ENCODE data around the gene RNF214. TPM values are rescaled to one million over a fixed set of nuclear protein-coding genes. Genes with fewer than 3 reads are reported as not detected.
A peak's percentile ranks its signal among the peaks of the same experiment; 100 is the strongest.

The RNF214 gene
- total RNA-seq, 1 donor from 2014 or later = 17.3 TPM

DNA sequence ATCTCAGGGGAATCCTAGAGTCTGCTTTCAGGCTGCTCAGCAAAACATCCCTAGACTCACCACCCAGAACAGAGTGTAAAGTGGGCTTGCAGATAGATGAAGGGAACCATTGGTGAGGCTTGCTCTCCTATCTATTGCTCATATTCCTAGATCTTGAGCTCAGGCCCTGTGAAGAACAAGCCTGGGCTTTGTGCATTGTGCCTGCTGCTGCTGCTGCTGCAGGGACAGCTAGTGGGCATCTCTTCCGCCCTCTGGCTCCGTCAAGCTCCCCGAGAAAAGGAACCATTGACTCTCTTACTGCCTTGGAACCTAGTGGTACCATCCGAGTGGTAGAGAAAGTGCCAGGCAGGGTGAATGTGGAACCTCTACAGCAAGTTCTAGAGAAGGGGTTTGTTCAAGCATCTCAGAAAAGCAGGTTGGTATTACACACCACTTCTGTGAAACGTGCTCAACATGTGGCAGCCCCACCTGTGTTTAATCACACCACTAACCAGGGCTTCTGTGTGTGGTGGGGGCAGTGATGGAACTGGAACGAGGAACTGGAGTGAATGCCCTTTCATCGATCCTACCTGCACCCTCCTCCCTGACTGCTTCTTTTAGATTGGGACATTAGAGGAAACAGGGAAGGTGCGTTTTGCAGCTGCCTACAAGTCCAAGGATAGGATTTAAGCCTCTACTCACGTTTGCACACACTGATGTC, 63.1 kb downstream of the RNF214 start:
- ATAC-seq = no peak
- no peak for DNase-seq (ENCODE audit: missing footprints)
- intact Hi-C loops (cut with DNase I) = no loop called here

GRCh38 chr11:117296881-117297280, 64.4 kb downstream of the RNF214 start:
- ATAC-seq (no peak), DNase-seq (ENCODE audit: missing footprints) (no peak)
- intact Hi-C loops (cut with DNase I) = no loop called here

DNA sequence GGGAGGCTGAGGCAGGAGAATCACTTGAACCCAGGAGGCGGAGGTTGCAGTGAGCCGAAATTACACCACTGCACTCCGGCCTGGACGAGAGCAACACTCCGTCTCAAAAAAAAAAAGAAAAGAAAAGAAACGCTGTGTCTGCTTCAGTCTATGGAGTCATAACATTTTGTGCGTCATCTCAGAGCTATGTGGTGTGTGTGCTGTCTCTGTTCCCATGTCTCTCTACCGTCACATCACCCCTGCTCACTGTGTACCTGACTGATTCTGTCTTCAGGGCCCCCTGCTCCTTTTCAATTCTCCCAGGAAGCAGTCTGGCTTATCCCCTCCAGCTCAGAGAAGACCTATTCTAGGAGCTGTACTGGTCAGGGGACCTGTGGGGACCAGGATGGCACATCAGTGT, 65.7 kb downstream of the RNF214 start:
- ATAC-seq (no peak), DNase-seq (ENCODE audit: missing footprints) (no peak)
- intact Hi-C loops (cut with DNase I) = no loop called here

- intact Hi-C loops (cut with DNase I) = no loop called here
- peak; percentile 21 for ATAC-seq
- DNase-seq (ENCODE audit: missing footprints) = no peak
These were observed 67.1 kb downstream of the RNF214 start for GRCh38 chr11:117299351-117300282.

- intact Hi-C loops (cut with DNase I) = no loop called here
- DNase-seq (ENCODE audit: missing footprints) (no peak), ATAC-seq (peak; percentile 64)
These were observed 67.8 kb downstream of the RNF214 start for GRCh38 chr11:117300283-117300663.

DNA sequence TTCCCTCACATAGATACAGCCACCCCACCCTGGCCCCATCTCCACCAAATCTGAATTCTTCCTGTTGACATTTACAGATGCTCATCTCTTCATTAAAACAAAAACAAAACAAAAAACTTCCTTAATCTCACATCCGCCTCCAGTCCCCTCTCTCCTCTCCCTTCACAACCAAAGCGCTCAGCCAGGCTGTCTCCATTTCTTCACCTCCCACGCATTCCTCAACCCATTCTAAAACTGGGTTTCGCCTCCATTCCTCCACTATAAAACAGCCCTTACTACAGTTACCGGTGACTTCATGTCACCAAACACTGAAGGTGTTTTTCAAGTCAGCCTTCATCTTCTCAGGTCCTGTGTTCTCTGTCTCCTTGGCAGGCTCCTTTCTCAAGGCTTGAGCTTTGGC, 68.3 kb downstream of the RNF214 start:
- intact Hi-C loops (cut with DNase I) = no loop called here
- DNase-seq (ENCODE audit: missing footprints) = no peak
- ATAC-seq = no peak

- DNase-seq (ENCODE audit: missing footprints) (no peak), ATAC-seq (no peak)
- intact Hi-C loops (cut with DNase I) = no loop called here
These were observed 69.8 kb downstream of the RNF214 start for GRCh38 chr11:117302228-117302627.

GRCh38 chr11:117303101-117303500, 70.6 kb downstream of the RNF214 start:
- DNase-seq (ENCODE audit: missing footprints) = no peak
- intact Hi-C loops (cut with DNase I) = no loop called here
- ATAC-seq = no peak

GRCh38 chr11:117303646-117304315, 71.3 kb downstream of the RNF214 start:
- intact Hi-C loops (cut with DNase I) = no loop called here
- no peak for DNase-seq (ENCODE audit: missing footprints)
- no peak for ATAC-seq

GRCh38 chr11:117305145-117305544, 72.7 kb downstream of the RNF214 start:
- ATAC-seq (no peak), DNase-seq (ENCODE audit: missing footprints) (no peak)
- intact Hi-C loops (cut with DNase I) = no loop called here

- intact Hi-C loops (cut with DNase I) = no loop called here
- no peak for DNase-seq (ENCODE audit: missing footprints)
- ATAC-seq = no peak
These were observed 76.8 kb downstream of the RNF214 start for GRCh38 chr11:117309310-117309709.

DNA sequence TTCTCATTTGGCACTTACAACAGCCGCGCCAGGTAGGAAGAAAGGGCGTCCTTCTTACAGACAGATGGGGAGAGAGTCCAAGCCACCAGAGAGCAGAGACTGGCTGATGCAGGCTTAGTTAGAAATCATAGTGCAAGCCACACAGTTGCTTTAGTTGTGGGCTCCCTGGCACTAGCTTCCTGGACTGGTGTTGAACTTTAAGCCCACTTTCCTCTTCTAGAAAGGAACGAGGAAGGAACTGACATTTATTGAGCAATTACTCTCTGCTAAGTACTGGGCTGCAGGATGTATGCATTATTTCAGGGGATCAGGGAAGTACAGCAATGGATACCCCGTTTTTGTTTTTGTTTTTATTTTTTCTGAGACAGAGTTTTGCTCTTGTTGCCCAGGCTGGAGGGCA, 80.6 kb downstream of the RNF214 start:
- ATAC-seq (no peak), DNase-seq (ENCODE audit: missing footprints) (no peak)
- intact Hi-C loops (cut with DNase I) = no loop called here

DNA sequence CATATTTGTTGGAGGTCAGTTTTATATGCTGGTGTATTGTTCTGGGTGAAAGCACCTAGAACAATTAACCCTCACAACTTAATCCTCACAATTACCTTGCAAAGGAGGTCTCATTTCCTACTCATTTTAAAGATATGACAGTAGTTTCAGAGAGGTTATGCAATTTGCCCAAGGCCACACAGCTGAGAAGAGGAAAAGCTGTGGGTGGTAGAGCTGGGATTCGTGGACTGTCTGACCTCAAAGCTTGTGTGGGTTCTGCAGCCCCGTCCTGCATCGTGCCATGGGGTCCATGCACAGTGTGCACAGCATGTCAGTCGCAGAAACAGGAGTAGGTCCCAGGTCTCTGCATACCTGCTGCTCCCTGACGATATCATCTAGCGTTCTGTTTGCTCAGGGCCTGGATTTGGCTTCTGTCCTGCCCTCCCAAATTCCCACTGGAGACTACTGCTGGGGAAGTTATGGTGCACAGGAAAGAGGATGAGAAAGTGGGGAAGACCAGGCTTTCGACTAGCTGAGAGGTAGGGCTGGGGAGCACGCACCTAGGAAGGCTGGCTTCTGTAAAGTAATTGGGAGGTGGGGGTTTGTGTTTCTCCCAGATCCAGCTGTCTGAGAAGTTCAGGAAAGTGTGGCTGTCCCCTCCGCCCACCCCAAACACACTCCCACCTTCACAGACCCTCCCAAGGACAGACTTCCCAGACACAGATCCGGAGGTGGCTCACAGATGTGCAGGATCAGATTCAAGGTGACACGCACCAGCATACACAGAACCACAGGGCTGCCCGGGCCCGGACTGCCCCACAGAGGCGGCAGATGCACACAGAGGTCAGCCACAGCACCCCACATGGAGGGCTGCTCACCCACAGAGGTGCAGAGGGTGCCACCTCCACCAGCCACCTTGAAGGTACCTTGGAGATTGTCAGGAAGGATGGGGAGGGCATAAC, 81.6 kb downstream of the RNF214 start:
- ATAC-seq (no peak), DNase-seq (ENCODE audit: missing footprints) (no peak)
- intact Hi-C loops (cut with DNase I) = no loop called here

- no peak for ATAC-seq
- no peak for DNase-seq (ENCODE audit: missing footprints)
- intact Hi-C loops (cut with DNase I) = loop anchor here (5.0 kb wide), 1 partner anchor 83 kb away; the partner anchor contains the start of genes PCSK7 and RNF214
These were observed 82.4 kb downstream of the RNF214 start for GRCh38 chr11:117314840-117315239.

- intact Hi-C loops (cut with DNase I) = loop anchor here (5.0 kb wide), 1 partner anchor 83 kb away; the partner anchor contains the start of genes PCSK7 and RNF214
- peak; percentile 14 for ATAC-seq
- peak; percentile 79 for DNase-seq (ENCODE audit: missing footprints)
These were observed 83.1 kb downstream of the RNF214 start for GRCh38 chr11:117315285-117316196.

- intact Hi-C loops (cut with DNase I) = loop anchor here (5.0 kb wide), 1 partner anchor 84 kb away; the partner anchor contains the start of genes PCSK7 and RNF214
- DNase-seq (ENCODE audit: missing footprints) (peak; percentile 85), ATAC-seq (peak; percentile 97)
These were observed 83.9 kb downstream of the RNF214 start, which contains the start of gene BACE1 for GRCh38 chr11:117316197-117316961. Gene BACE1 (minus strand): TSS chr11:117316256. CDS start chr11:117315795, 461 bp downstream.

Data from Right ventricle myocardium inferior (tissue), 1 donor.